Neural cell (in vitro differentiated cells): ENCODE results near the gene FOXD2. TPM values are rescaled to one million over a fixed set of nuclear protein-coding genes. Genes with fewer than 3 reads are reported as not detected.

Experiments used
- H2AFZ ChIP-seq: fragments of 200-600, 300-800 bp; sonication (generic), shearing (Covaris generic); 2 replicates; pipeline ENCODE4 v1.6.0; 2014; ENCODE audit warnings: low read depth, mild to moderate bottlenecking, antibody characterized with exemption, low read length, moderate library complexity
- H3F3A ChIP-seq: fragments of 200-600 bp; shearing (Covaris generic); 2 replicates; pipeline ENCODE4 v1.6.1; 2016; ENCODE audit warnings: mild to moderate bottlenecking, moderate library complexity, mixed read lengths, antibody characterized with exemption, low read length; ENCODE audit not compliant: insufficient read depth, poor library complexity, severe bottlenecking
- H3K27ac ChIP-seq: fragments of 200-600, 300-800 bp; sonication (generic), shearing (Covaris generic); 2 replicates; pipeline ENCODE4 v1.5.1; 2014; ENCODE audit warnings: mild to moderate bottlenecking, low read length, moderate library complexity
- H3K27me3 ChIP-seq: fragments of 300-800, 200-600 bp; sonication (generic), shearing (Covaris generic); 2 replicates; pipeline ENCODE4 v1.6.0; 2014; ENCODE audit warnings: mild to moderate bottlenecking, low read depth, low read length, moderate library complexity; ENCODE audit not compliant: insufficient read depth
- H3K36me3 ChIP-seq: fragments of 300-800, 200-600 bp; sonication (generic), shearing (Covaris generic); 2 replicates; pipeline ENCODE4 v1.5.1; 2014; ENCODE audit warnings: mild to moderate bottlenecking, antibody characterized with exemption, low read length, moderate library complexity; ENCODE audit not compliant: insufficient read depth
- H3K4me2 ChIP-seq: fragments of 300-800, 200-600 bp; sonication (generic), shearing (Covaris generic); 2 replicates; pipeline ENCODE4 v1.6.0; 2014; ENCODE audit warnings: mild to moderate bottlenecking, low read length
- H3K4me3 ChIP-seq: fragments of 300-800, 200-600 bp; sonication (generic), shearing (Covaris generic); 2 replicates; pipeline ENCODE4 v1.5.1; 2014; ENCODE audit warnings: mild to moderate bottlenecking, low read length, moderate library complexity
- H3K79me2 ChIP-seq: fragments of 200-600 bp; shearing (Covaris generic); replicated peaks from 2 replicates; pipeline ENCODE4 v1.6.0; 2014; ENCODE audit warnings: mild to moderate bottlenecking, low read length, moderate library complexity; ENCODE audit not compliant: insufficient read depth
- H3K9ac ChIP-seq: fragments of 300-800, 200-600 bp; sonication (generic), shearing (Covaris generic); 2 replicates; pipeline ENCODE4 v1.6.1; 2016; ENCODE audit warnings: mild to moderate bottlenecking, low read length, mixed read lengths
- H3K9me2 ChIP-seq: fragments of 200-600 bp; shearing (Covaris generic); 2 replicates; pipeline ENCODE4 v1.6.1; 2016; ENCODE audit warnings: mild to moderate bottlenecking, low read length, mixed read lengths; ENCODE audit not compliant: insufficient read depth
- H3K9me3 ChIP-seq: fragments of 200-600, 300-800 bp; sonication (generic), shearing (Covaris generic); 2 replicates; pipeline ENCODE4 v1.6.1; 2016; ENCODE audit warnings: mild to moderate bottlenecking, mixed run types, low read length, moderate library complexity, mixed read lengths
- H4K20me1 ChIP-seq: fragments of 200-600 bp; shearing (Covaris generic); 2 replicates; pipeline ENCODE4 v1.6.1; 2016; ENCODE audit warnings: mild to moderate bottlenecking, mixed run types; ENCODE audit not compliant: insufficient read depth
- CTCF ChIP-seq: fragments of 450-650 bp; IDR thresholded peaks from 2 replicates; pipeline ENCODE4 v1.5.1; 2014; ENCODE audit warnings: antibody characterized with exemption, mild to moderate bottlenecking, moderate library complexity; ENCODE audit not compliant: poor library complexity, severe bottlenecking
- EP300 ChIP-seq: fragments of 450-650 bp; conservative IDR thresholded peaks from 2 replicates; pipeline ENCODE4 v1.6.1; 2014; ENCODE audit warnings: antibody characterized with exemption, mild to moderate bottlenecking, moderate library complexity; ENCODE audit not compliant: poor library complexity, severe bottlenecking
- EZH2 ChIP-seq: fragments of 200-600, 300-800 bp; shearing (Covaris generic), sonication (generic); IDR thresholded peaks from 2 replicates; pipeline ENCODE4 v1.6.1; 2014; ENCODE audit warnings: antibody characterized with exemption, low read length, borderline replicate concordance, mild to moderate bottlenecking; ENCODE audit not compliant: insufficient read depth, poor library complexity, severe bottlenecking
- MXI1 ChIP-seq: fragments of 450-650 bp; conservative IDR thresholded peaks from 2 replicates; pipeline ENCODE4 v1.6.1; 2014; ENCODE audit warnings: antibody characterized with exemption, mild to moderate bottlenecking; ENCODE audit not compliant: poor library complexity, severe bottlenecking
- RAD21 ChIP-seq: fragments of 450-650 bp; conservative IDR thresholded peaks from 2 replicates; pipeline ENCODE4 v1.6.1; 2014; ENCODE audit warnings: antibody characterized with exemption, mild to moderate bottlenecking, moderate library complexity
- REST ChIP-seq: IDR thresholded peaks from 2 replicates; pipeline ENCODE4 v1.6.1; 2012; ENCODE audit warnings: borderline replicate concordance
- SMC3 ChIP-seq: fragments of 450-650 bp; conservative IDR thresholded peaks from 2 replicates; pipeline ENCODE4 v1.6.1; 2014; ENCODE audit warnings: antibody characterized with exemption, mild to moderate bottlenecking, moderate library complexity; ENCODE audit not compliant: poor library complexity
- TAF1 ChIP-seq: IDR thresholded peaks from 2 replicates; pipeline ENCODE4 v1.6.1; 2012; ENCODE audit warnings: low read depth
- polyA plus RNA-seq: library from polyadenylated mRNA; depleted of rRNA; stranded (reverse); fragments of >200 nt; gene quantifications from 2 replicates; pipeline ENCODE4 v1.2.3, GENCODE V29; 2014

The FOXD2 gene
- polyA plus RNA-seq, 1 donor from 2014 or later: not detected

GRCh38 chr1:47424336-47424982 lies 13.4 kb upstream of the FOXD2 start:
- H3F3A ChIP-seq: no peaks in the 10 kb centered on the region
- no peak for TF ChIP-seq EZH2
- no peak for TF ChIP-seq REST
- TF ChIP-seq TAF1: no peak
- peak; percentile 66 for TF ChIP-seq CTCF
- TF ChIP-seq MXI1: no peak
- no peak for TF ChIP-seq EP300
- TF ChIP-seq SMC3: peak; percentile 35
- peak; percentile 52 for TF ChIP-seq RAD21
- H3K4me3 ChIP-seq: no peak overlapping the region
- H3K4me2 ChIP-seq: no peak overlapping the region
- no peaks in the 10 kb centered on the region for H4K20me1 ChIP-seq
- H3K79me2 ChIP-seq: no peaks in the 10 kb centered on the region
- no peaks in the 10 kb centered on the region for H3K9me3 ChIP-seq
- H3K9ac ChIP-seq: no peak overlapping the region
- no peaks in the 10 kb centered on the region for H3K9me2 ChIP-seq
- no peak overlapping the region for H2AFZ ChIP-seq
- no peaks in the 10 kb centered on the region for H3K36me3 ChIP-seq
- H3K27ac ChIP-seq: no peak overlapping the region
- peaks cover 67% of the 10 kb centered on the region for H3K27me3 ChIP-seq

DNA sequence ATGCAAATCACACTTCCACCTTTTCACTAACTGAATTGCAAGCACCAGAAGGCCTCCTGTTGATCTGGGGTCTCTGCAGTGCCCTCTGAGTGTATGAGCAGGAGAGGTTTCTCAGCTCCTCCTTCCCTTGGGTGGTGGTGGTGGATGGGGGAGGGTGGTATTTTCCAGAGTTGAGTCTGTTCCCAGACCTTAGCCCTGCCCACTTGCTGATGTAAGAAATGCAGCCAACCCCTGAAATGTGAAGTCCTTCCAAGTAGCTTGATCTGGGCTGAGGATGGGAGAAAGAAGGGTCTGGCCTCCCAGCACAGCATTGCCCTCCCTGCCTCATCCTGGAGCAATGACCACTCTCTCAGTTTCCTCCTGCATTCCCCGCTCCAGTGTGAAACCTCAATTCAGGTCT lies 6.3 kb upstream of the FOXD2 start:
- Histone ChIP-seq H4K20me1 (no peaks in the 10 kb centered on the region), H3K9me2 (no peaks in the 10 kb centered on the region), H3K9me3 (no peaks in the 10 kb centered on the region), H3K27ac (no peak overlapping the region), H3K9ac (no peak overlapping the region), H2AFZ (no peak overlapping the region), H3K27me3 (peaks cover 80% of the 10 kb centered on the region), H3K79me2 (no peaks in the 10 kb centered on the region), H3K4me3 (no peak overlapping the region), H3K36me3 (no peaks in the 10 kb centered on the region), H3F3A (no peaks in the 10 kb centered on the region), H3K4me2 (no peak overlapping the region)
- TF ChIP-seq EP300 (no peak), MXI1 (no peak)
